DOHH2 (cell line): ENCODE measurements around the gene SLC7A7.

Experiments
- H3F3A ChIP-seq: fragments of 200-600 bp; sonication (generic), shearing (Covaris generic); 2 replicates; pipeline ENCODE4 v1.6.0; 2016; ENCODE audit warnings: antibody characterized with exemption, mild to moderate bottlenecking; ENCODE audit not compliant: control insufficient read depth, insufficient read depth
- H3K27ac ChIP-seq: fragments of 200-600 bp; sonication (generic); 2 replicates; pipeline ENCODE4 v1.5.1; 2014; ENCODE audit warnings: low read depth, mild to moderate bottlenecking, low read length, moderate library complexity
- H3K27me3 ChIP-seq: fragments of 200-600 bp; sonication (generic); 2 replicates; pipeline ENCODE4 v1.6.1; 2014; ENCODE audit warnings: mild to moderate bottlenecking, low read length, mixed read lengths; ENCODE audit not compliant: control insufficient read depth
- H3K36me3 ChIP-seq: fragments of 200-600 bp; sonication (generic); 2 replicates; pipeline ENCODE4 v1.6.1; 2014; ENCODE audit warnings: mild to moderate bottlenecking, low read length, moderate library complexity, mixed read lengths; ENCODE audit not compliant: control insufficient read depth
- H3K4me1 ChIP-seq: fragments of 200-600 bp; sonication (generic); 2 replicates; pipeline ENCODE4 v1.6.1; 2014; ENCODE audit warnings: mild to moderate bottlenecking, low read length, mixed read lengths; ENCODE audit not compliant: control insufficient read depth
- H3K4me2 ChIP-seq: fragments of 200-600 bp; sonication (generic); 2 replicates; pipeline ENCODE4 v1.6.0; 2014; ENCODE audit warnings: mild to moderate bottlenecking, low read length, moderate library complexity
- H3K4me3 ChIP-seq: fragments of 200-600 bp; sonication (generic); 2 replicates; pipeline ENCODE4 v1.5.1; 2014; ENCODE audit warnings: mild to moderate bottlenecking, low read length, mixed read lengths
- H3K79me2 ChIP-seq: fragments of 200-600 bp; sonication (generic); 2 replicates; pipeline ENCODE4 v1.6.1; 2014; ENCODE audit warnings: mild to moderate bottlenecking, low read length, mixed read lengths; ENCODE audit not compliant: control insufficient read depth
- H3K9me2 ChIP-seq: fragments of 200-600 bp; sonication (generic); replicated peaks from 2 replicates; pipeline ENCODE4 v1.6.1; 2014; ENCODE audit warnings: mild to moderate bottlenecking, low read length, mixed read lengths; ENCODE audit not compliant: control insufficient read depth
- H3K9me3 ChIP-seq: fragments of 200-600 bp; sonication (generic); 2 replicates; pipeline ENCODE4 v1.6.1; 2014; ENCODE audit warnings: antibody characterized with exemption, low read length, mixed read lengths; ENCODE audit not compliant: control insufficient read depth, insufficient read depth
- H4K20me1 ChIP-seq: fragments of 200-600 bp; sonication (generic); 2 replicates; pipeline ENCODE4 v1.6.0; 2014; ENCODE audit warnings: low read depth, mild to moderate bottlenecking, antibody characterized with exemption, low read length, moderate library complexity; ENCODE audit not compliant: control insufficient read depth, insufficient read depth
- CTCF ChIP-seq: fragments of 200-600 bp; sonication (generic); IDR thresholded peaks from one replicate; pipeline ENCODE4 v1.5.1; 2014; ENCODE audit warnings: antibody characterized with exemption, mild to moderate bottlenecking, low read depth, low read length; ENCODE audit not compliant: poor library complexity, severe bottlenecking
- EZH2phosphoT487 ChIP-seq: fragments of 200-600 bp; sonication (generic); IDR thresholded peaks from 2 replicates; pipeline ENCODE4 v1.6.1; 2017; ENCODE audit warnings: borderline replicate concordance, mild to moderate bottlenecking, antibody characterized with exemption, low read length, moderate library complexity, mixed read lengths

SLC7A7 gene

GRCh38 chr14:22843123-22843925, 28.1 kb upstream of the SLC7A7 start:
- H3F3A ChIP-seq, result no peaks in the 10 kb centered on the region
- no peaks in the 10 kb centered on the region for H3K9me2 ChIP-seq
- no peak overlapping the region for H3K27ac ChIP-seq
- TF ChIP-seq EZH2phosphoT487, result no peak
- TF ChIP-seq CTCF, result no peak
- H4K20me1 ChIP-seq, result no peaks in the 10 kb centered on the region
- no peaks in the 10 kb centered on the region for H3K27me3 ChIP-seq
- H3K36me3 ChIP-seq, result no peaks in the 10 kb centered on the region
- H3K9me3 ChIP-seq, result no peaks in the 10 kb centered on the region
- H3K4me3 ChIP-seq, result no peak overlapping the region
- H3K4me2 ChIP-seq, result no peak overlapping the region
- H3K79me2 ChIP-seq, result no peaks in the 10 kb centered on the region
- no peaks in the 10 kb centered on the region for H3K4me1 ChIP-seq

DNA sequence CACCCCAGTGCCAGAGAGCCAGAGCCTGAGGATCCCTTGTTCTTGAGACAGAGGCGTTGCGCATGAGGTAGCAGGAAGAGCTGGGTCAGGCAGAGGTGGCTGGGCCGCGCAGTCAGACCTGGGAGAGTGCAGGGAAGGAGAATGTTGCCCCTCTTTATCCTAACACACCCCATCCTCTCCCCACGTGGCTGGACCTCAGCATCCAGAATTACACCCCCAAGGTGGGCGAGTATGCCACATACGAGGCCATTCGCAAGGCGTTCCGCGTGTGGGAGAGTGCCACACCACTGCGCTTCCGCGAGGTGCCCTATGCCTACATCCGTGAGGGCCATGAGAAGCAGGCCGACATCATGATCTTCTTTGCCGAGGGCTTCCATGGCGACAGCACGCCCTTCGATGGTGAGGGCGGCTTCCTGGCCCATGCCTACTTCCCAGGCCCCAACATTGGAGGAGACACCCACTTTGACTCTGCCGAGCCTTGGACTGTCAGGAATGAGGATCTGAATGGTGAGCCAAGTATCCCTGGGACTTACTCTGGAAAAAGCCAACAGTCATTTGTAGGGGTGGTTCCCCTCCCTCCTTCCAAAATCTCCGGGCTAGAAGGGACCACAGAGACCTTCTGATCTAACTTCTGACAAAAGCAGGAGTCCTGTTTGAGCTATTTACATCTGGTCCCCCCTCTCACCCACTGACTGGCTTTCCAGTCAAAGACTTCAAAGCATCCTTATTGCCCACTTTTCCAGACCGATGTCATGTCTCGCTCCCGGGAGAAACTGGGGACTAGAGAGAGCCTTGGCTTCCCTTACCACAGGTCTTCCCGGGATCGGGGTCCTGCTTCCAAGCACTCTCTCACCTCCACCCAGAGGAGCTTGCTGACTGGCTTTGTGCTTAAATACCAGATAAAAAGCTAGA, 27.2 kb upstream of the SLC7A7 start:
- TF ChIP-seq CTCF (no peak), EZH2phosphoT487 (no peak)
- H3K9me3 ChIP-seq, result no peaks in the 10 kb centered on the region
- no peak overlapping the region for H3K4me3 ChIP-seq
- no peaks in the 10 kb centered on the region for H3F3A ChIP-seq
- H4K20me1 ChIP-seq, result no peaks in the 10 kb centered on the region
- H3K4me2 ChIP-seq, result no peak overlapping the region
- H3K4me1 ChIP-seq, result no peaks in the 10 kb centered on the region
- no peaks in the 10 kb centered on the region for H3K79me2 ChIP-seq
- H3K27ac ChIP-seq, result no peak overlapping the region
- no peaks in the 10 kb centered on the region for H3K9me2 ChIP-seq
- no peaks in the 10 kb centered on the region for H3K27me3 ChIP-seq
- no peaks in the 10 kb centered on the region for H3K36me3 ChIP-seq

GRCh38 chr14:22841769-22842168, 26.5 kb upstream of the SLC7A7 start:
- Histone ChIP-seq H3K4me2 (no peak overlapping the region), H3K4me3 (no peak overlapping the region), H4K20me1 (no peaks in the 10 kb centered on the region), H3K27me3 (no peaks in the 10 kb centered on the region), H3K27ac (no peak overlapping the region), H3K4me1 (peaks cover under 1% of the 10 kb centered on the region; the same call in 1 of the 2 replicates), H3K9me2 (no peaks in the 10 kb centered on the region), H3F3A (no peaks in the 10 kb centered on the region), H3K9me3 (no peaks in the 10 kb centered on the region), H3K36me3 (0 out of 2 replicates have a peak, but pooled peaks cover 4% of the 10 kb centered on the region), H3K79me2 (no peaks in the 10 kb centered on the region)
- no peak for TF ChIP-seq EZH2phosphoT487
- no peak for TF ChIP-seq CTCF
